HFF-Myc (cell line): ENCODE measurements around the gene CUX1.

Experiments
- DNase-seq: peaks from one replicate; pipeline ENCODE4 v3.0.0-alpha.2; 2011; ENCODE audit warnings: low read depth; ENCODE audit errors: extremely low read depth
- H3K4me3 ChIP-seq: replicated peaks from 2 replicates; pipeline ENCODE4 v1.5.1; 2011; ENCODE audit warnings: low read depth, mild to moderate bottlenecking, control low read depth, low read length
- CTCF ChIP-seq: IDR thresholded peaks from 2 replicates; pipeline ENCODE4 v1.5.1; 2012; ENCODE audit warnings: mild to moderate bottlenecking, low read depth, low read length, control low read depth; ENCODE audit errors: missing control alignments

CUX1 gene

GRCh38 chr7:101891936-101892640 is 74.7 kb downstream of the CUX1 start:
- no peak for TF ChIP-seq CTCF
- DNase-seq, result no peak
- H3K4me3 ChIP-seq, result no peak overlapping the region

- no peak for TF ChIP-seq CTCF
- no peak for DNase-seq
- no peak overlapping the region for H3K4me3 ChIP-seq
Measured at GRCh38 chr7:101893341-101894082, 76.1 kb downstream of the CUX1 start.

- no peak for DNase-seq
- no peak for TF ChIP-seq CTCF
- no peak overlapping the region for H3K4me3 ChIP-seq
Measured at GRCh38 chr7:101896316-101896715, 78.9 kb downstream of the CUX1 start.

GRCh38 chr7:101896941-101897340 is 79.5 kb downstream of the CUX1 start:
- no peak for TF ChIP-seq CTCF
- no peak for DNase-seq
- H3K4me3 ChIP-seq, result no peak overlapping the region

- no peak for TF ChIP-seq CTCF
- no peak for DNase-seq
- no peak overlapping the region for H3K4me3 ChIP-seq
Measured at GRCh38 chr7:101898106-101898505, 80.7 kb downstream of the CUX1 start.

- H3K4me3 ChIP-seq, result no peak overlapping the region
- no peak for TF ChIP-seq CTCF
Measured at GRCh38 chr7:101899616-101900015, 82.2 kb downstream of the CUX1 start.

GRCh38 chr7:101900103-101900502 is 82.7 kb downstream of the CUX1 start:
- no peak for TF ChIP-seq CTCF
- 0 out of 2 replicates have a peak overlapping the region, but pooled peaks have one; percentile 14 for H3K4me3 ChIP-seq
- no peak for DNase-seq

More at GRCh38 chr7:101899616-101900015, 82.2 kb downstream of the CUX1 start:
- no peak for DNase-seq
